Measurements from ENCODE around the gene TMEM247. TPM values are rescaled to one million over a fixed set of nuclear protein-coding genes. Genes with fewer than 3 reads are reported as not detected.

Gene TMEM247
- total RNA-seq, 1 experiment from 2014 or later, result not detected

DNA sequence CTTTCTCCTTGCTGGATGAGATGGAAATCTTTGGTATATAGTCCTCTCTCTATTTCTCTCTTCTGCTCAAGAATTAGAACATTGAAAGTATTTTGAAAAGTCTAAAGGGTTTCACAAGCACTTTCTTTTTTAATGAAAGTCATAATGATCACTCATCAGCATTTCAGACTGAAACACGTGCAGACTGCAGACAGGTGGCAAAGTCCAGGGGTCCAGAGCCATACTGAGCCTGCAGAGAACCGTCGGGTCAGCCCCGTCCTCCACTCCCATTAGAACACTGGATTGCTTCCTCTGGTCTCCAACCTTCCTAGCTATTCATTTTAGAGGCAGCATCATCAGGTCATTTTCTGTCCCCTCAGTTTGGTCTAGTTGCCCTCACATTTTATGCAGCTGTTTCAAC lies 3.1 kb downstream of the TMEM247 start:
- no peaks in the 10 kb centered on the region for H3K79me2 ChIP-seq (ENCODE audit: insufficient read depth, low read length)
- no peak overlapping the region for H2AFZ ChIP-seq (ENCODE audit: low read length)
- no peak overlapping the region for H2BK20ac ChIP-seq (ENCODE audit: low read depth, low read length, poor library complexity, severe bottlenecking)
- H4K5ac ChIP-seq (ENCODE audit: insufficient read length, low read depth, low read length), result no peak overlapping the region
- H3K9ac ChIP-seq (ENCODE audit: extremely low read depth, insufficient read length, low read length), result no peak overlapping the region
- H4K91ac ChIP-seq (ENCODE audit: insufficient read length, low read depth, low read length), result no peak overlapping the region
- no peak overlapping the region for H3K4ac ChIP-seq (ENCODE audit: low read depth, low read length)
- no peaks in the 10 kb centered on the region for H3K79me1 ChIP-seq (ENCODE audit: insufficient read depth, low read depth, low read length, poor library complexity, severe bottlenecking)
- H3K23ac ChIP-seq (ENCODE audit: insufficient read length, low read depth, low read length), result no peak overlapping the region
- H3K56ac ChIP-seq (ENCODE audit: insufficient read length, low read depth, low read length), result no peak overlapping the region
- peaks cover 19% of the 10 kb centered on the region for H3K27me3 Mint-ChIP-seq (ENCODE audit: low read depth)
- peaks cover 10% of the 10 kb centered on the region; the same call in 1 of the 2 replicates for H3K4me1 ChIP-seq (ENCODE audit: insufficient read depth, low read length)
- peaks cover 12 to 17% (median 13%) of the 10 kb centered on the region in 3 experiments; a peak in 6 of 7 replicates for H3K36me3 Mint-ChIP-seq (ENCODE audit: insufficient read depth in 1 of 3, low read depth in 3 of 3)
- no peak overlapping the region for H4K8ac ChIP-seq (replicated peaks; ENCODE audit: insufficient read length, low read depth, low read length)
- no peak for TF ChIP-seq CTCF (conservative IDR thresholded peaks at IDR 0.05)
- peaks cover 11 to 15% of the 10 kb centered on the region in 2 experiments; a peak in 3 of 4 replicates for H3K4me1 Mint-ChIP-seq
- WGBS (ENCODE audit: extremely low coverage, insufficient read length, low lambda C conversion rate), result no CpG with 5 or more reads among the region's 4 CpGs
- no peaks in the 10 kb centered on the region for H4K20me1 ChIP-seq (ENCODE audit: control insufficient read depth, insufficient read depth, insufficient read length)
- H3K4me2 ChIP-seq (ENCODE audit: insufficient read depth, insufficient read length, low read length), result no peak overlapping the region
- no peak overlapping the region for H3K27ac Mint-ChIP-seq
- no peaks in the 10 kb centered on the region for H3K27me3 ChIP-seq (ENCODE audit: insufficient read depth, low read length)
- no peak overlapping the region for H3K14ac ChIP-seq (ENCODE audit: insufficient read depth, low read length)
- H3K27ac ChIP-seq (ENCODE audit: insufficient read length, low read depth, low read length), result no peak overlapping the region
- no peak overlapping the region for H2BK12ac ChIP-seq (ENCODE audit: insufficient read length, low read depth, low read length)
- H3K9me3 ChIP-seq (ENCODE audit: control insufficient read depth, low read depth, low read length), result no peaks in the 10 kb centered on the region
- peaks cover 14 to 16% of the 10 kb centered on the region in 2 experiments; a peak in 4 of 5 replicates for H3K9me3 Mint-ChIP-seq
- H3K18ac ChIP-seq (ENCODE audit: insufficient read length, low read depth, low read length), result no peak overlapping the region
- DNase-seq, result no peak
- no peak overlapping the region for H2BK120ac ChIP-seq (ENCODE audit: low read depth, low read length, poor library complexity, severe bottlenecking)
- no peak overlapping the region for H2BK5ac ChIP-seq (ENCODE audit: insufficient read length, low read length)
- no peak overlapping the region for H2AK5ac ChIP-seq (ENCODE audit: insufficient read length, low read length)
- H3K23me2 ChIP-seq (ENCODE audit: insufficient read length, low read depth, low read length, poor library complexity, severe bottlenecking), result no peaks in the 10 kb centered on the region
- no peak overlapping the region for H3T11ph ChIP-seq (ENCODE audit: low read length)
- no peak overlapping the region for H2BK15ac ChIP-seq (ENCODE audit: low read depth, low read length)
- no peak overlapping the region for H3K4me3 Mint-ChIP-seq

Data from H9 (cell line).